MM.1S (cell line): ENCODE measurements around the gene SAMD9L.

Experiments used
- CTCF ChIP-seq: fragments of 300-600 bp; sonication (generic); IDR thresholded peaks from 2 replicates; pipeline ENCODE4 v1.5.1; 2016; ENCODE audit warnings: antibody characterized with exemption, low read length, mixed read lengths
- EZH2 ChIP-seq: fragments of 300-600 bp; sonication (generic); optimal IDR thresholded peaks from 2 replicates; pipeline ENCODE3; 2017; ENCODE audit warnings: low read depth, mild to moderate bottlenecking, antibody characterized with exemption, low read length, mixed read lengths
- EZH2phosphoT487 ChIP-seq: fragments of 300-600 bp; sonication (generic); IDR thresholded peaks from 2 replicates; pipeline ENCODE4 v1.6.1; 2018; ENCODE audit warnings: antibody characterized with exemption, low read length

GRCh38 chr7:93147363-93147762 lies 822 bp downstream of the SAMD9L start:
- TF ChIP-seq CTCF (no peak), EZH2 (no peak), EZH2phosphoT487 (no peak)
